HG02678 (cell line): ENCODE data around the gene PTEN.

Experiments used
- ATAC-seq: cut with Tn5 transposase; IDR thresholded peaks from one replicate; pipeline ENCODE4 v1.9.1; 2021; ENCODE audit warnings: mild to moderate bottlenecking, moderate library complexity; ENCODE audit not compliant: unreplicated experiment

PTEN gene

DNA sequence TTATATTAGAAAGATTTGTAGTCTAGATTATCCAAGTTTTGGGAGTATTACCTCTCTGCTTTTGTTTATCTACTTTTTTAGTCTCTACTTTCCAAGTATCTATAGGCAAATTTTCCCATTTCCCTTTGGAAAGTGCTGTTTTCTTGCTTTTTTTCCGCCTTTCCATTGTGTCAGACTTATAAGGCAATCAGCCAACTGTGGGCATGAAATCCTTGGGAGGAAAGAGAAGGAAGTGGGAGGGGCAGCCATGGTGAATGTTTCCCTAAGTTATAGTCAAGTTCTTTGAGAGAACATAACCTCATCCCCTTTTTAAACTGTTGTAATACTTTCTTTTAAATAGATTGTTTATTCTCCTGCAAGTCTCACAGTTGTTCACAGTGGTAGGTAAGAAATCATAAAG lies 52.6 kb downstream of the PTEN start:
- no peak for ATAC-seq

DNA sequence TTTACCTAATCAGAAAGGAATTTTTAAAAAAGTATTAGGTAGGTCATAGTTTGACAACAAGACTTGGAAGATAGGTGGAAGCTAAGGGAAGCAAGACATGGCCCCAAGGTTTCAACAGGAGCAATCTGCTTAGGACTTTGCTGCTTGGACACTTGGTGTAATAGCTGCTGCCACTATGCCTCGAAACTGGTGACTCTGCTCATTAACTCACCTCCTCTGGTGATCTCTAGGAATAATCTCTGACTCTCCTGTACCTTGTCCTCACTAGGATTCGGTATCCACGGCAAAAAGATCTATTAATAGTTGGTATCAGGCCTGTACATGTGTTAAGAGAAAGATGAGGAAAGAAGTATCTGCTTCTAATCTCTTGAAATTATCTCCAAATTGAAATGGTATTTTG lies 53.1 kb downstream of the PTEN start:
- no peak for ATAC-seq

DNA sequence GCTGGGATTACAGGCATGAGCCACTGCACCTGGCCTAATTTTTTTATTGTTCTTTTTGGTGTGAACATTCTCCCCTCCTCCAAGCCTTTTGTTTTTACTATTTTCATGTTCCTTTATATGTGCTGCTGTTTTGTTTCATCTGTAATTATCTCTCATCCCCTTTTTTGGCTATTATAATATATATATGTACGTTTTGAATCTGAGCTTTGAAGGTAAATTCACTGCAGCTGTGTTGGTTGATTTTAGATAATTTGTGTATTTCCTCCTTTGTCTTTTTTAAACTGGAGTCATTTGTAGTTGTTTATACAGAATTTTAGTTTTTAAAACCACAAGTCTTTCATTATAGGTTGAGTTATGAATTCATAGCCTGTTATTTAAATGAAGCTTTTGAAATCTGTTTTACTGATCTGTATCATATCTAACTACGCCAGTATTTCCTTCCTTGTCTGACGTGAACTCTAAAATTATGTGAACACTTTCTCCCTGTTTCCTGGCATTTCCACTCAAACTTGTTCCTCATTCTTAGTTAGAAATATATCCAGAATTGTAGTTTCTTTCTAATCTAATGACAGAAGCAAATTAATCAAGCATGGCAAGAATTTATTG lies 54.9 kb downstream of the PTEN start:
- no peak for ATAC-seq

DNA sequence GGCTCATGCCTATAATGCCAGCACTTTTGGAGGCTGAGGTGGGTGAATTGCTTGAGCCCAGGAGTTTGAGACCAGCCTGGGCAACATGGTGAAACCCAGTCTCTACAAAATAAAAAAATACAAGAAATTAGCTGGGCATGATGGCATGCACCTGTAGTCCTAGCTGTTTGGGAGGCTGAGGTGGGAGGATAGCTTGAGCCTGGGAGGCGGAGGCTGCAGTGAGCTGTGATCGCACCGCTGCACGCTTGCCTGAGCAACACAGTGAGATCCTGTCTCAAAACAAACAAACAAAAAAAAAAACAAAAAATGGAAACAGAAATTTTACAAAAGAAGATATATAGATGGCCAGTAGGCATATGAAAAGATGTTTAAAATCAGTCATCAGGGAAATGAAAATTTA lies 57.1 kb downstream of the PTEN start:
- ATAC-seq, result no peak

DNA sequence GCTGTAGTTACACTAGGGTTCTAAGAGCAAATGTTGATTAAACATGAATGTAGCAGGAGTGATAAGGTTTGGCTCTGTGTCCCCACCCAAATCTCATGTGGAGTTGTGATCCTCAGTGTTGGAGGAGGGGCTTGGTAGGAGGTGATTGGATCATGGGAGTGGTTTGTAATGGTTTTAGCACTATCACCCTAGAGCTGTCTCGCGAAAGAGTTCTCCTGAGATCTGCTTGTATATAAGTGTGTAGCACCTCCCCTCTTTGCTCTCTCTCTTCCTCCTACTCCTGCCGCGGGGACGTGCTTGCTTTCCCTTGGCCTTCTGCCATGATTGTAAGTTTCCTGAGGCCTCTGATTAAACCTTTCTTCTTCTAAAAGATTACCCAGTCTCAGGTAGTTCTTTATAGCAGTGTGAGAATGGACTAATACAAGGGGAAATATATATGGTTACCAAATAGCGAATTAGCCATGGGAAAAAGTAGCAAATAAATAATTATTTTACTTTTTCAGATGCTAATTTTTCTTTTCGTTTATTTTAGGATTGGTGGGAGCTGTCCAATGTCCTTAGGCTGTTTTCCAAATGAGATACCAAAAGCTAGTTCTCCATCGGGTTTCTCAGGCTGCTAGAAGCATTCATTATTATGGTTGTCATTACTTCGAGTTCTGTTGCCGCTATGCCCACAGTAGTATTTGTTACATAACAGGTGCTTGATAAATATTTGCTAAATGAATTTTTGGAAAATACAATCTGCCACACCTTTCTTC lies 58.7 kb downstream of the PTEN start:
- no peak for ATAC-seq

DNA sequence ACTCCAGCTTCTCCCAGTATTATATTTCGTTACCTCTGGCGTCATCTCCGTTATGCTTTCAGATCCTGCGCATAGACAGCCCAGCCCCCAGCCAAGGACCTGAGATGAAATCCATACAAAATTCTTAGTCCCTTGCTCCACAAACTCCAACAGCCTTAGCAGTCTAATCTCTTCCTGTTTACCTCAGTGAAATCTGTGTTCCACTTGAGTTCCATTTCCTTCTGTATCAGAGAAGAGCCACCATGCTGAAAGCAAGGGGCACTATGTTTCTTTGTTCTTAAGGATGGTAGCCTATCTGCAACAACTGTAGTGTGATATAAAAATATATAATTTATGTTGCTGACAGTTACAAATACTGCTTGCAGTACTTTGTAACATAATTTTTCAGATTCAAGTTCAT lies 59.8 kb downstream of the PTEN start:
- ATAC-seq, result no peak

DNA sequence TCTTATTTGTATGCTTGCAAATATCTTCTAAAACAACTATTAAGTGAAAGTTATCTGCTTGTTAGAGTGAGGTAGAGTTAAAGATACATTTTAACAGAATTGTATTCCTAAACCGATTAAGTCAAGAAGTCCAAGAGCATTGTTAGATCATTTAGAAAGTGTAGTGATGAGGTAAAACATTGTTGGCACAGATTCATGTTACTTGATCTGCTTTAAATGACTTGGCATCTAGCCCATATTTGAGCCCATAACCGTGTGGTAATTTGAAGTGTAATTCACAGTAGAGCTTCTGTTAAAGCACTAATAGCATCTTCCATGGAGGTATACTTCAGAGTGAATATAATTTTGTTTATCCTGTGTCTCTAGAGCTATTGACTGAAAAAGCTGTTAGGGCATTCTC lies 62.1 kb downstream of the PTEN start:
- ATAC-seq, result no peak

DNA sequence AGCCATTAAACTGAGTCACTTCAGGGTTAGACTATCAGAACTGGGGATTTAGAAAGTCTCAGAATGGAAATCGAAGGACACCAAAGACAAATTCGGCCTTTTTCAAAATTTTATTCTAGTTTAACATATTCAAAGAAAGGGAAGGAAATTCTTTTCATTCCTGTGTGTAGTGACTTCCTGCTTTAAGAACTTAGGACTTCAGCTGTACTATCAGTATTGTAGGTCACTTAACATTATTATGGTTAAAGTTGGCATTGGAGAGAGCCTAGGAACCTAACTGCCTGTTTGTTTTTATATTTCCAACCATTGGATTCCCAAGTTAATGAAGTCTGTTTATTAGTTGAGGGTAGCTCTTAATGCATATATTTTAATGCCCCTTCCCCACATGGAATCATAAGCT lies 63.7 kb downstream of the PTEN start:
- no peak for ATAC-seq

DNA sequence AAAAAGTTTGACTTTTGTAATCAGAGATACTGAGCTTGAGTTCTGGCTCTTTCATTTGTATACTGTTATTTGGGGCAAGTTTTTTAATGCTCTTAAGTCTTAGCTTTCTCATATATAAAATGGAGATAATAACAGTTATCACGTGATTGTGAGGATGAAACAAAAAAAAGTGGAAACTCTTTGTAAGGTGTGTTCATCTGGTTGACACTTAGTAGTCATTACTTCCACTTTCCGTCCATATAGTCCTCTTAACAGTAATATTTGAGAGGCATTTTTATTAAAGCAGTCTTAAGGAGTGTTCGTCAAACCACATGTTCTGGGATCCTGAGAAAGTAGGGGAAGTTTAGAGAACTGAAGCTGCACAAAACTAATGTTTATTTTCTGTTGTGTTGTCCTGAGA lies 65.6 kb downstream of the PTEN start:
- ATAC-seq, result no peak

DNA sequence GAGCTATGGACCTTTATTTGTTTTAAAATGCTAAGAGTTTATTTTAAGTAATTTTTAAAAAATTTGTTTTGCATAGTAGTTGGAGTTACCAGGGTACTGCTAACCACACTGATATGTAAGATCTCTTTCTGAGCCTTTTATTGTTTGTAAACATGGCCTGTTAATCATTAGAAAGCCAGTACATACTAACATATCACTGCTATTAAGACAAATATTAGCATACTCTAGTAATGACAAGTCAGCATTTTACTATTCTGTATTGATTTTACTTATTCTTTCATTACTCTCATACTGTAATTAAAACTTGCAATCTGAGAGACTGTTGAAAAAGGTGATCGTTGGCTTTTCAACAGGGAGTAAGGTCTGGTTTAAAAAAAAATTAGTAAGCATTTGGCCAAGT lies 66.7 kb downstream of the PTEN start:
- ATAC-seq, result no peak

DNA sequence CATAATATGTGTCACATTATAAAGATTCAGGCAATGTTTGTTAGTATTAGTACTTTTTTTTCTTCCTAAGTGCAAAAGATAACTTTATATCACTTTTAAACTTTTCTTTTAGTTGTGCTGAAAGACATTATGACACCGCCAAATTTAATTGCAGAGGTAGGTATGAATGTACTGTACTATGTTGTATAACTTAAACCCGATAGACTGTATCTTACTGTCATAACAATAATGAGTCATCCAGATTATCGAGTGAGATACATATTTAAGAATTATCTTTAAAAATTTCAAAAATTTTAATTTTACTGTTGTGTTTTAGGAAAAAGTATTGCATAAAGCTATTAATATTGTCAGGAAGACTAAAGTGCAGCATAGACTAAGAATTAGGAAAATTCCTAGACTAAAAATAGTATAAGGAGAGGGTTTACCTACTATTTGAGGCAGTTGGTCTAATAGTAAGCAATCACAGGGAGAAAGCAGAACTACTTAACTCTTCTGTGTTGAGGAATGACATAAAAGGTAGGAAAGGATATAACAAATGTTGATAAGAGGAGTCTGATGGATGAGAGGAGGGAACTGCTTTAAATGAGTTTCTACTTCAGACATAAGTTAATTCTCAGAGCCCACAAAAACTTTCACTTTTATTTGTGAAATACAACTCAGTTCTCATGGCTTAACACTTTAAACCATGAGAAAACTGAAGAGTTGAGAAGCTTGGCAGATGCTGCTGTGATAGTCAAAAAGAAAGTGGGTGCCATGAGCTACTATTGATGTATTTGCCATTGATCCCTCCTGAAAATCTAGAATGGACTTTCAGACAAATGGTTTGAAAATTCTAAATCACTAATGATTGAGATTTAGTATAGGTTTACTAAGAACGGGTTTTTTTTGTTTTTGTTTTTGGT lies 67.8 kb downstream of the PTEN start:
- no peak for ATAC-seq

DNA sequence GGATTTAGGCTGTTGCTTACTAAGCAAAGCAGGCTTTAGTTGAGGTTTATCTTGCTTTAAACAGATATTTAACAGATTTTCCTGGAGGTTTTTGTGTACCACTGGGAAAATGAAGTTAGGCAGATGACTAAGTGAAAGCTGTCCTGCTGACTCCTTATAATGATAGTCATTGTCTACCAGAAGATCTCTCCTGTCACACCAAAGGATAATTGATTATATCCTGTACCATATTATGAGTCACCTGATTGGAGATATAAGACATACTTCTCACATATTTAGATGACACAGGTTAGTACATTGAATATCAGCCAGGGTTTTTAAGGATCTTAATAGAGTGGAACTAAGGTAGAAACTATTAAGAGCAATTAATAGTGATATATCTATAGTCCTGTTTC lies 68.4 kb downstream of the PTEN start:
- ATAC-seq, result no peak

DNA sequence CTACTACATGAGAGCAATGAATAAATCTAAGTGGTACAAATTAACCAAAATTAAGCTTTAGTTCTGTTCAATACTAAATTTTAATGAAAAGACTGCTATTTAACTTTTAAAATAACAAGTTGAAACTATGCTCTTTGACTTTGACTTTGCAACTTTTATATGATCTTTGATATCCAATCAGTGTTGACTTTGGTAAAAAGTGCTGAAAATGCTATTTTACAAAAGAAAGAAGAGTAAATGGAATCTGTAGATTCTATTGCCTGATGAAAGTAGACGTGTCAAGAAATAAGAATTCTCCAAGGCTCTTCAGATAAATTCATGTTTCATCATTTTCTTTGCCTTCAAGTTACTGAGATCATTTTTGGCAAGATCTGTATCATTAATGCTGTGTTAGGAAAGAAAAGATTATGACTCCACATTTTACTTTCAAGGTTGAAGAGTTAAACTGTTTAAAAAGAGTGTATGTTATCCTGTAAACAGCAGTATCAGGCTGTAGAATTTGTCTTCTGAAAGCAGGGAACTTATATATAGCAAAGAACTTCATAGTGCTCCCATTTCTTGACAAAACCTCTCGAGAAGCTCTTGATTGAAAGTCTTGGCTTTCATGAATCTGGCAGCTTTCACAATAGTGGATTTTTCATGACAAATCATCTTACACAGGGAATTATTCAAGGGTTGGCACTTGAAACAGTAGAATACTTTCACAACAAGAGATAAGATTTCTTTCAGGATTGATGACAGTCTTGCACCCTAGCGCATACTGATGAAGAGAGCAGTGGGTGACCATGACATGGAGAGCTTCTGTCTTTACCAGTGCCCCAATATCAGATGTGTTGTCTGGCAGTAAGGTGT lies 72.1 kb downstream of the PTEN start:
- ATAC-seq, result no peak

DNA sequence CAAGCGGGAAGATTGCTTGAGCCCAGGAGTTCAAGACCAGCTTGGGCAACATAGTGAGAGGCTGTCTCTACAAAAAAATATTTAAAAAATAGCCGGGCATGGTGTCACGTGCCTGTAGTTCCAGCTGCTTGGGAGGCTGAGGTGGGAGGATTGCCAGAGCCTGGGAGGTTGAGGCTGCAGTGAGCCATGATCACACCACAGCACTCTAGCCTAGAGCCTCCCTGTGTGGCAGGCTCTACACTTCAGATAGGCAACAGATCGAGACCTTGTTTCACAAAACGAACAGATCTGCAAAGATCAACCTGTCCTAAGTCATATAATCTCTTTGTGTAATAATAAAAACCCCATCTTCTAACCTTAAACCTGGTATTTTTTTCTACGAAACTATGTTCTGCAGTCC lies 76.8 kb downstream of the PTEN start:
- ATAC-seq, result no peak

DNA sequence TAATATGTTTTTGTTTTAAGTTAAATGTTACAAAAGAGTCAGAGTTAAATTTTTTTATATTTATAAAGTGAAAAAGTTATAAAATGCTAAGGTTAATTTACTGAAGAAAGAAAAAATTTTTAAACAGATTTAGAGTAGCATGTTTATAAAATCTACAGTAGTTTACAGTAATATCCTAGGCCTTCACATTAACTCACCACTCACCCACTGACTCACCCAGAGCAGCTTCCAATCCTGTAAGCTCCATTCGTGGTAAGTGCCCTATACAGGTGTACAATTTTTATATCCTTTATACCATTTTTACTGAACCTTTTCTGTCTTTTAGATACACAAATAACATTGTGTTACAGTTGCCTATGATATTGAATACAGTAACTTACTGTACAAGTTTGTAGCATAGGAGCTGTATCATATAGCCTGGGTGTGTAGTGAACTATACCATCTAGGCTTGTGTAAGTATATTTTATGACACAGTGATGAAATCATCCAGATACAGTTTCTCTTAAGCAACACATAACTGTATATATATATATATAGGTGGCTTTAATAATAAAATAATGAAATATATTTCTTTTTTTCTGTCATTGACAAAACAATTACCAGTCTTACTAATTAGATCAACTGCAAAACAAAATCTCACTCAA lies 79.6 kb downstream of the PTEN start:
- ATAC-seq, result no peak

DNA sequence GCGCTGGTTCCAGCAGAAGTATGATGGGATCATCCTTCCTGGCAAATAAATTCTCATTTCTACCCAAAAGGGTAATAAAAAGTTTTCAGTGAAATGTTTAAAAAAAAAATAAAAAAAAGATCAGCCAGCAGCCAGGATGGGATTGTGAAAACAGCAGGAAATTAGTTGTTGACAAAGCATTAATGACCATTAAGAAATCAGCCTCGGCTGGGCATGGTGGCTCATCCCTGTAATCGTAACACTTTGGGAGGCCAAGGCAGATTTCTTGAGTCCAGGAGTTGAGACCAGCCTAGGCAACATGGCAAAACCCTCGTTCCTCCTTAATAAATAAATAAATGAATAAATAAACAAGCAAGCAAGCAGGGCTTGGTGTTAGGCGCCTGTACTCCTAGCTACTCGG lies 82.6 kb downstream of the PTEN start:
- ATAC-seq, result no peak

DNA sequence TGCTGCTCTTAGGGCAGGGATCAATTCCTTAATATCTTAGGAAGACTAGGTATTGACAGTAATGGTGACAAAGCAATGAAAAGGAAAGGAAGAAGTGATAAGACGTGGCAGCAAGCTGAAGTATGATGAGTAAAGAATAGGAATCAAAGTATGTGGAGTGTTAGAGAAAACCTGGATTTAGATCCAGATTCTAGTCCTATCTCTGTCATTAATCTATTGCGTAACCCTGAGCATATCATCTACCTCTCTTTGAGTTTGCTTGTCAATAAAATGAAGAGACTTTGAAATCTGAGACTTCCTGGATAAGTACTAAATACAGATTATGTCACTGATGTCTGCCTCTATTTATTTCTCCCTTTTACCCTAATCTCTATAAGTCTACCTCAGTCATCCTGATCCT lies 89.2 kb downstream of the PTEN start:
- ATAC-seq, result no peak

DNA sequence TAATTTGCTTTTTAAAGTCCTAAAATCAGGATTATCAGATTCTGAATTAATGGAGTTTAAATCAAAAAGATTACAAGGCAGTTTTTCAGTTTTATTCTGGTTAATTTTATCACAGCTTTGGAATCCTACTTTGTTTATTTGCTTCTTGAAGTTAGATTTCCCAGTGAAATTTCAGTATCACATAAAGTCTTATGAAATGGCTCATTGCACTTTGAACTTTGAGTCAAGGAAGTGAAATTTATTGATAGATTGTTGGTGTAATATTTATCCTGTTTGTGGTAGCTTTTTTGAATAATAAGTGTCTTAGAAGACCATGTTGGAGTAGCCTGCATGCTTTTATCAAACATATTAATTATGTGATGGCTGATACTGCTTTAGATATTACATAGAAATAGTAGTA lies 92.6 kb downstream of the PTEN start:
- ATAC-seq, result no peak

DNA sequence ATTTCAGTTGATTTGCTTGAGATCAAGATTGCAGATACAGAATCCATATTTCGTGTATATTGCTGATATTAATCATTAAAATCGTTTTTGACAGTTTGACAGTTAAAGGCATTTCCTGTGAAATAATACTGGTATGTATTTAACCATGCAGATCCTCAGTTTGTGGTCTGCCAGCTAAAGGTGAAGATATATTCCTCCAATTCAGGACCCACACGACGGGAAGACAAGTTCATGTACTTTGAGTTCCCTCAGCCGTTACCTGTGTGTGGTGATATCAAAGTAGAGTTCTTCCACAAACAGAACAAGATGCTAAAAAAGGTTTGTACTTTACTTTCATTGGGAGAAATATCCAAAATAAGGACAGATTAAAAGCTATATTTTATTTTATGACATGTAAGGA lies 94.3 kb downstream of the PTEN start:
- ATAC-seq, result no peak

DNA sequence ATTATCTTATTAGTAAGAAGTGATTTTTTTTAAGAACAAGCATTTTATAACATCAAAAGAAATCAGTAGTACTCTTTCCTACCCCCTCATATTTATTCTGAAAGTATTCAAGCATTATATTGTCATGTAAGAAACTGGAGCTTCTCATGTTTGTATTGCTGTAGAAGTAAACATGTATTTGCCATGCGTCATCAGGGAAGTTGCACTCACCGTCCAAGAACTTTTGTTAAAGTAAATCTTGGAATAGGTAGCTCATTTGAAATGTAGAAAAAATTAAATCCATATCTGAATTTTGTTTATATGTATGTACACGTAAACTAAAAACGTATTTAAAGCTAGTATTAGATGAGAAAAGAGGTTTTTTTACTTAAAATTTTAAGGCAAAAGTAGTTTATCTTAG lies 96.8 kb downstream of the PTEN start:
- no peak for ATAC-seq

DNA sequence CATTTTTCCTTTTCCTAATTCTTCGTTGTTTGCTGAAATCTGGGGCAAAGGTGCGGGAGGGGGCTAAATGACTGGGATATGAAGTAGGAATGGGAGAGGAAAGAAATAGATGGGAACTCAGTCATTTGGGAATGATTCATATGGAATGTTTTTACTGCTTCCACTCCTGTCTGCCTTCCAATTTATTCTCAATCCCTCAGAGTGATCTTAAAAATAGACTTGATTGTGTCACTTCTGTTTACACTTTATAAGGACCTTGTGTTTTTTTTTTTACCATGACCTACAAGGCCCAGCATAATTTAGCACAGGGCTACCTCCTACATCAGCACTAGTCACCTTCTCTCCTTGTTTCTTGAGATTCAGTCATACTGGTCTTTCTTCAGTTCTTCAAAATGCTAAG lies 97.9 kb downstream of the PTEN start:
- ATAC-seq, result no peak
